Vagina (tissue), 2 donors: ENCODE data around the gene OR10A3.

ENCODE experiments used
- POLR2A ChIP-seq, 2 donors: fragments of 450-650 bp; IDR thresholded peaks; one replicate each; pipeline ENCODE4 v1.6.1; 2017; ENCODE audit warnings: antibody characterized with exemption in 2 of 2, mild to moderate bottlenecking in 2 of 2, moderate library complexity in 2 of 2
- POLR2AphosphoS5 ChIP-seq, 2 donors: sonication (generic); formaldehyde crosslinking; IDR thresholded peaks; one replicate each; pipeline ENCODE4 v1.9.0; 2017; ENCODE audit warnings: antibody characterized with exemption in 2 of 2, mild to moderate bottlenecking in 2 of 2, low read depth in 1 of 2; ENCODE audit not compliant: insufficient read depth in 1 of 2
- TF ChIP-seq, protein P1 (sequence below), 3 experiments: fragments of 450-650 bp in 2 of 3; fragments of 200-600 bp in 1 of 3; sonication (generic) in 1 of 3; IDR thresholded peaks; one replicate each; pipeline ENCODE4 v1.5.1; 2017 to 2019; ENCODE audit warnings: antibody characterized with exemption in 3 of 3, mild to moderate bottlenecking in 2 of 3, moderate library complexity in 2 of 3

DNA sequence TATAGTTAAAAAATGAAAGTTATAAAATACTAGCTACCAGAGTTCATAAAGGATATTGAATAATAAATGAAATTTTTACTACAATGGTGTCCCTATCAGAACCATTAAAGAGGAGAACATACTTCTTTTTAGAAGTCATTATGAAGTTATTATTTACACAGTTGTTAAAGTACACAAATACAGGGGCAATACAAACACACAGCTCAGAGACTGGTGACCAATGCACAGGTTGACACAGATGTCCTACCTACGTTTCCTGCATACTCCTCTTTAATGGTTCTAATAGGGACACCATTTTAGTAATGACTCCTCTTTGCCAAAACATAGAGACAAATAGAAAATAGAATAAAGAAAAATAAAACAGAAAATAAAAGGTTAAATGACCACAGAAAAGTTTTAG is 13.7 kb upstream of the OR10A3 start:
- TF ChIP-seq POLR2AphosphoS5 (IDR thresholded peaks at IDR 0.05; ENCODE audit: insufficient read depth in 1 of 2, low read depth in 1 of 2) (no peak), POLR2A (IDR thresholded peaks at IDR 0.05) (no peak)
- TF ChIP-seq, protein P1, sequence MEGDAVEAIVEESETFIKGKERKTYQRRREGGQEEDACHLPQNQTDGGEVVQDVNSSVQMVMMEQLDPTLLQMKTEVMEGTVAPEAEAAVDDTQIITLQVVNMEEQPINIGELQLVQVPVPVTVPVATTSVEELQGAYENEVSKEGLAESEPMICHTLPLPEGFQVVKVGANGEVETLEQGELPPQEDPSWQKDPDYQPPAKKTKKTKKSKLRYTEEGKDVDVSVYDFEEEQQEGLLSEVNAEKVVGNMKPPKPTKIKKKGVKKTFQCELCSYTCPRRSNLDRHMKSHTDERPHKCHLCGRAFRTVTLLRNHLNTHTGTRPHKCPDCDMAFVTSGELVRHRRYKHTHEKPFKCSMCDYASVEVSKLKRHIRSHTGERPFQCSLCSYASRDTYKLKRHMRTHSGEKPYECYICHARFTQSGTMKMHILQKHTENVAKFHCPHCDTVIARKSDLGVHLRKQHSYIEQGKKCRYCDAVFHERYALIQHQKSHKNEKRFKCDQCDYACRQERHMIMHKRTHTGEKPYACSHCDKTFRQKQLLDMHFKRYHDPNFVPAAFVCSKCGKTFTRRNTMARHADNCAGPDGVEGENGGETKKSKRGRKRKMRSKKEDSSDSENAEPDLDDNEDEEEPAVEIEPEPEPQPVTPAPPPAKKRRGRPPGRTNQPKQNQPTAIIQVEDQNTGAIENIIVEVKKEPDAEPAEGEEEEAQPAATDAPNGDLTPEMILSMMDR (IDR thresholded peaks at IDR 0.05), result no peak
